NCI-H2107 (cell line): ENCODE results near the gene ZBTB2.
"Not testable (repeated sequence)": the region's sequence is repeated elsewhere in the genome, so short reads cannot be mapped to it uniquely, and the experiment has no call there.

Experiments used
- DNase-seq: peaks from one replicate; lab custom pipeline; 2025; lab: John Stamatoyannopoulos, UW

Gene ZBTB2

DNA sequence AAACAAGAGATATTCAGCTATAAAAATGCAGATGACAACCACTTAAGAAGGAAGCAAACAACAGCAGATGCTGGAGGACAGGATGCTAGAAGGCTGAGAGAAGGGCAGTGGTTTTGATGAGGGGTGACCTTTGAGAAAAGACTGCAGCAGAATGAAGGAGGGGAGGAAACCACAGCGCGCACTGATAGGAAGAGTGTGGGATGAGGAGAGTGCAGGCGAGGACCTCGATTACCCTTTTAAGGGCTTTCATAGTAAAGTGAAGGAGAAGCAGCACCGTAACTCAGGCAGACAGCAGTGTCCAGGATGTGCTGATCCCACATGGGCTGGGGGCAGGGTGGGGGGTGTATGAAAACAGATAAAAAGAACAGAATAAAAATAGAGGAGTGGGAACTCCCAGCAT is 19.2 kb downstream of the ZBTB2 start:
- no peak for DNase-seq

DNA sequence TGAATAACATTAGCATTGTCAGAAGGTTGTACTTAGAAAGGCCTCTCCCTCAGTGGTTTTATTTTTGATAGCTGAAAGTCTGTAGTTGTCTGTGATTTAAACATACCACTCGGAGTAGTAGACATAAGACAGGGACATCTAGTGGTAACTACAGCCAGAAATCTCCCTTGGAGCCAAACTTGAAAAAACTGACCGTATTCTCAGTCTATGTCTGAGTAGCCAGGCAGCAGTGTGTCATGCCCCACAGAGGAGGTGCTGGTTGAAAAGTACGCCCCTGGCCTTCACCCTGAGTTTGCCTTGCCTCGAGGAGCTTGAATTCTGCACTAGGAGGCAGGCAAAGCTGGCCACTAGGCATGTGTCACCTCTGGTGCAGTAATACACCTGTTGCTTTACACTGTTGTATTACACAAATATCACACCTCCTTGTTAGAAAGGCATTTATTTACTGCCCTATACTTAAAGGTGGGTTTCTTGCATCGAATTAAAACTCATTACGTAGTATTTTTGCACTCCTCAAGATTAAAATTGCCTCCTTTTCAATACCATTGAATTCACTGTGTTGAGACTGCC is 20.8 kb downstream of the ZBTB2 start:
- no peak for DNase-seq

GRCh38 chr6:151365233-151365632 is 26.1 kb downstream of the ZBTB2 start:
- no peak for DNase-seq

DNA sequence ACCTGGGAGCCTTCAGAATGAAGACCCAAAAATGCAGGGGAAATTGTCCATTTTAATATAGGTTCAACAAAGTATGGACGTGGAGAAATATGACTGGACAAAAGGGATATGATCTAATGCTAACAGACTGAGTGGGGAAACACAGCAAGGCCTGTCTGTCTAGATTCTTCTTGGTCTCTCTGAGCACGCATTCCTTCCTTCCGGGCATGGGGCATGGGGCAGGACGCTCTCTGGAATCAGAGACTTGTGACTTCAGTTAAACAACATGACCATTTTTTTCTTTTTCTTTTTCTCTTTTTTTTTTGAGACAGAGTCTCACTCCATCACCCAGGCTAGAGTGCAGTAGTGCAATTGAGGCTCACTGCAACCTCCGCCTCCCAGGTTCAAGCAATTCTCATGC is 31.9 kb downstream of the ZBTB2 start:
- DNase-seq, result no peak

- no peak for DNase-seq
Measured at GRCh38 chr6:151358475-151358874, 32.9 kb downstream of the ZBTB2 start.

DNA sequence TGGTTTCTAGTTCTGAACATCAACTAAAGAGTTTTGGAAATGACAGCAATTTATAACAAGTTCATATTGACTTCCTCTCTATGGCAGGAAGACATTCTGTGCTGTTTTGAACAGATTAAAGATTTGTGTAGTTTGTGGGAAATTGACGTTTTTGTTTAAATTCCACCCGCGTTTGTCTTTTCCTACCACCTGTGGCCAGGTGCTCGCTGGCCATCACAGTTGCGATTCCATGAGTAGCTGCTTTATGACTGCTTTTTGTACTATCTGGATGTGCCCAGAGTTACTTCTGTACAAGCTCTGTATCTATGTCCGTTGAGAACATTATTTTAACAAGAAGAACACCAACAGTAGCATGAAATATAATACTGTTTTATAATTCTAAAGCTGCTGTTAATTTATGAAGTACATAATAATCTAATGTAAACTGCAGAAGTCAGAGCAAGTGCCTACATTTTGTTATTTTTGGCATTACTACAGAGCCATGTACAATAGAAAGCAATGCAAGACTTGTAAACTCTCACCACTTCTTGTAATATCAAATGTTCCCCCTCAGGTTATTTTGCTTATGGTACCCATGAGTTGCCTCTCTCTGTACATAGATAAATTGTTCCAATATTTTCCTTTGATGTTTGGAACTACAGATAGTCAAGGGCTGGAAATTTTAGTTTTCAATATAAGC is 33.5 kb downstream of the ZBTB2 start:
- no peak for DNase-seq

DNA sequence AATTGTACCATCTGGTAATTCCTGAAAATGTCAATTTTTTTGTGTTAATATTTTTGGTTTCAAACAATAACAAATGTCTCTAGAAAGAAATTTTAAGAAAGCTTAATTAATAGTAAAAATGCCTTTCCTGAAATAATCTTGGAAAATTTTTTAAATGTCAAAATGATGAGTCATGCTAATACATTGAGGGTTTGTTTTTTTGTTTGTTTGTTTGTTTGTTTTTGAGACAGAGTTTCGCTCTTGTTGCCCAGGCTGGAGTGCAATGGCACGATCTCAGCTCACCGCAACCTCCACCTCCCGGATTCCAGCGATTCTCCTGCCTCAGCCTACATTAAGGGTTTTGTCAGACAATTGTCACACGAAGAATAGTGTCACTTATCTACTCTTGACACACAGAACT is 34.4 kb downstream of the ZBTB2 start:
- not testable (repeated sequence) for DNase-seq

DNA sequence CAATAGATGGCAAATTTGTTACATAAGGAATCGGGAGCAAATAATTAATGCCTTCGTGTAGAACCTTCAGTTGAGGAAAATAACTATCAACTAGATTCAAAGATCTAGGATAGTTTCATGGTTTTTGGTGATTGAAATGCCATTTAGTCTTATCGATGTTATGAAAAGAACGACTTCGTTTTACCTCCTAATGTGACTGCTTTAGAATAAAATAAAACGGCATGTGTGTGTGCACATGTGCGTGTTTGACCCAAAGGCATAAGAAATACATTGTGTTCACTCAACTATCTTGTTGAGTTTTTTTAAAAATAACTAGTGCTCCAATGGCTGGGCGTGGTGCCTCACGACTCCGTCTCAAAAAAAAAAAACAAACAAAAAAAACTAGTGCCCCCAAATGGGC is 37.6 kb downstream of the ZBTB2 start:
- no peak for DNase-seq

DNA sequence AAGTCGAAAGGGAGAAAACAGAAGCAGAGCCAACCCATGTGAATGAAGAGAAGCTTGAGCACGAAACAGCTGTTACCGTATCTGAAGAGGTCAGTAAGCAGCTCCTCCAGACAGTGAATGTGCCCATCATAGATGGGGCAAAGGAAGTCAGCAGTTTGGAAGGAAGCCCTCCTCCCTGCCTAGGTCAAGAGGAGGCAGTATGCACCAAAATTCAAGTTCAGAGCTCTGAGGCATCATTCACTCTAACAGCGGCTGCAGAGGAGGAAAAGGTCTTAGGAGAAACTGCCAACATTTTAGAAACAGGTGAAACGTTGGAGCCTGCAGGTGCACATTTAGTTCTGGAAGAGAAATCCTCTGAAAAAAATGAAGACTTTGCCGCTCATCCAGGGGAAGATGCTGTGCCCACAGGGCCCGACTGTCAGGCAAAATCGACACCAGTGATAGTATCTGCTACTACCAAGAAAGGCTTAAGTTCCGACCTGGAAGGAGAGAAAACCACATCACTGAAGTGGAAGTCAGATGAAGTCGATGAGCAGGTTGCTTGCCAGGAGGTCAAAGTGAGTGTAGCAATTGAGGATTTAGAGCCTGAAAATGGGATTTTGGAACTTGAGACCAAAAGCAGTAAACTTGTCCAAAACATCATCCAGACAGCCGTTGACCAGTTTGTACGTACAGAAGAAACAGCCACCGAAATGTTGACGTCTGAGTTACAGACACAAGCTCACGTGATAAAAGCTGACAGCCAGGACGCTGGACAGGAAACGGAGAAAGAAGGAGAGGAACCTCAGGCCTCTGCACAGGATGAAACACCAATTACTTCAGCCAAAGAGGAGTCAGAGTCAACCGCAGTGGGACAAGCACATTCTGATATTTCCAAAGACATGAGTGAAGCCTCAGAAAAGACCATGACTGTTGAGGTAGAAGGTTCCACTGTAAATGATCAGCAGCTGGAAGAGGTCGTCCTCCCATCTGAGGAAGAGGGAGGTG is 38.7 kb downstream of the ZBTB2 start:
- DNase-seq, result no peak

GRCh38 chr6:151351731-151352130 is 39.6 kb downstream of the ZBTB2 start:
- DNase-seq, result no peak

DNA sequence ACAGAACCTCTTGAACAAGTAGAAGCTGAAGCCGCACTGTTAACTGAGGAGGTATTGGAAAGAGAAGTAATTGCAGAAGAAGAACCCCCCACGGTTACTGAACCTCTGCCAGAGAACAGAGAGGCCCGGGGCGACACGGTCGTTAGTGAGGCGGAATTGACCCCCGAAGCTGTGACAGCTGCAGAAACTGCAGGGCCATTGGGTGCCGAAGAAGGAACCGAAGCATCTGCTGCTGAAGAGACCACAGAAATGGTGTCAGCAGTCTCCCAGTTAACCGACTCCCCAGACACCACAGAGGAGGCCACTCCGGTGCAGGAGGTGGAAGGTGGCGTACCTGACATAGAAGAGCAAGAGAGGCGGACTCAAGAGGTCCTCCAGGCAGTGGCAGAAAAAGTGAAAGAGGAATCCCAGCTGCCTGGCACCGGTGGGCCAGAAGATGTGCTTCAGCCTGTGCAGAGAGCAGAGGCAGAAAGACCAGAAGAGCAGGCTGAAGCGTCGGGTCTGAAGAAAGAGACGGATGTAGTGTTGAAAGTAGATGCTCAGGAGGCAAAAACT is 40.1 kb downstream of the ZBTB2 start:
- no peak for DNase-seq

GRCh38 chr6:151350442-151351145 is 40.8 kb downstream of the ZBTB2 start:
- DNase-seq, result no peak

- no peak for DNase-seq
Measured at GRCh38 chr6:151349651-151350270, 41.6 kb downstream of the ZBTB2 start.

GRCh38 chr6:151342750-151343149 is 48.6 kb downstream of the ZBTB2 start:
- not testable (repeated sequence) for DNase-seq

- DNase-seq, result no peak
Measured at GRCh38 chr6:151341476-151342195, 49.7 kb downstream of the ZBTB2 start.

DNA sequence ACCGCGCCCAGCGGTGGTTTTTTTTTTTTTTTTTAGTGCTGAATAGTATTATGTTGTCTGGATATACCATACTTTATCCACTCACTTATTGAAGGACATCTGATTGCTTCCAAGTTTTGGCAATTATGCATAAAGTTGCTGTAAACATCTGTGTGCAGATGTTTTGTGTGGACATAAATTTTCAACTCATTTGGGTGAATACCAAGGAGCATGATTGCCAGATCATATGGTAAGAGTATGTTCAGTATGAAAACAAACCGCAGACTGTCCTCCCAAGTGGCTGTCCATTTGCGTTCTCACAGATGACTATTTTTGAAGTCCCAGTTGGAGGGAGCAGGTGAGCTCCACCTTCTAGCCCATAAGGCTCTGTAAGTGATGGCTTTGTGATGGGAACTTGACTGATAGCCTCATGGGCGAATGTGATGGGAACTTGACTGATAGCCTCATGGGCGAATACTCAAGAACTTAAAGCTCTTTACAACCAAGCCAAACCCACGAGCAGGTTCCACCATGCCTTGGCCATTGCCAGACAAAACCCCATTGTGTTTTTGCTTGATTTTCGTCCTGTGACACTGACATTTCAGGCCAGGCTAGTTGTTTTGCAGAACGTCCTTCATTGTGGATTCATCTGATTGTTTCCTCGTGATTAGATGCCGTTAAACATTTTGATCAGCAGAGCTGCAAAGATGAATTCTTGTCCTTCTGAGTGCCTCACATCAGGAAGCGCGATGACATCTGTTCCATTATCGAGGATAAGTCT is 51.0 kb downstream of the ZBTB2 start:
- no peak for DNase-seq

DNA sequence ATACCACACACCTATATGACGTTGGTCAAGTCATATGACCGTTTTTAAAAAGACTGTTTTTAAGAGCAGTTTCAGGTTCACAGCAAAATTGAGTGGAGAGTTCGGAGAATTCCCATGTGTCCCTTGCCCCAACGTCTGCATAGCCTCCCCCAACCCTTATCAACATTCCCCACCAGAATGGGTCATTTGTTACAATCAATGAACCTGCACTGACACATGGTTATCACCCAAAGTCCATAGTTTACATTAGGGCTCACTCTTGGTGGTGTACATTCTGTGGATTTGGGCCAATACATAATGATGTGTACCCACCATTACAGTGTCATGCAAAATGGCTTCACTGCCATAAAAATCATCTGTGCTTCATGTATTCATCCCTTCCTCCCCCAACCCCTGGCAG is 52.0 kb downstream of the ZBTB2 start:
- no peak for DNase-seq

GRCh38 chr6:151338651-151339200 is 52.6 kb downstream of the ZBTB2 start:
- DNase-seq, result no peak

DNA sequence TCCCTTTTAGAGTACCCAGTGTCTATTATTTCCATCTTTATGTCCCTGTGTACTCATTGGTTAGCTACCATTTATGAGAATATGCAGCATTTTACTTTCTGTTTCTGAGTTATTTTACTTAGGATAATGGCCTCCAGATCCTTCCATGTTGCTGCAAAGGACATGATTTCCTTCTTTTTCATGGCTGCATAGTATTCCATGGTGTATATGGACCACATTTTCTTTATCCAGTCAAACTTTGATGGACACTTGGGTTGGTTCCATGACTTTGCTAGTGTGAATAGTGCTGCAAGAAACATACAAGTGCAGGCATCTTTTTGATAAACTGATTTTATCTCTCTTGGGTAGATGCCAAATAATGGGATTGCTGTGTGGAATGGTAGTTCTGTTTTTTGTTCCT is 55.4 kb downstream of the ZBTB2 start:
- no peak for DNase-seq
